Measurements from ENCODE around the gene PLEKHM3.
"Not testable (repeated sequence)": the region's sequence is repeated elsewhere in the genome, so short reads cannot be mapped to it uniquely, and the experiment has no call there.

Gene PLEKHM3

DNA sequence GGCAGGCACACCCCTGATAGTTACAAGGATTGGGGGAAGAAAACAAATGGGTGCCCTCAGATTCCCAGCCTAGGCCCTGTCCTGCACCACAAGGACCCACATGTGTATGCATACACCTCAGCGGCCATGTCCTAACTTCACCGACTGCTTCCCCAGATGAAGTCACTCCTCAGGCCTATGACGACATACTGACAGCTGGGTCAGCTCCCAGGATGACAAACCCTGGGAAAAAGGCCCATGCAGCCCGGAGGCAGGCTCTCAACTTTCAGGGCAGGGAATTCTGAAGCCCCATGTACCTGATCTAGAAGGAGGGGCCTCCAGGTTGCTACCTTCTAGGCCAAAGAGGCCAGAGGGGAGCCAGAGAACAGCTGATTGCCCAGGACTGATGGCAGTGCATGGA lies 11.0 kb upstream of the PLEKHM3 start:
- peak in 2 of 4 experiments; percentile 30 to 33 for DNase-seq

DNA sequence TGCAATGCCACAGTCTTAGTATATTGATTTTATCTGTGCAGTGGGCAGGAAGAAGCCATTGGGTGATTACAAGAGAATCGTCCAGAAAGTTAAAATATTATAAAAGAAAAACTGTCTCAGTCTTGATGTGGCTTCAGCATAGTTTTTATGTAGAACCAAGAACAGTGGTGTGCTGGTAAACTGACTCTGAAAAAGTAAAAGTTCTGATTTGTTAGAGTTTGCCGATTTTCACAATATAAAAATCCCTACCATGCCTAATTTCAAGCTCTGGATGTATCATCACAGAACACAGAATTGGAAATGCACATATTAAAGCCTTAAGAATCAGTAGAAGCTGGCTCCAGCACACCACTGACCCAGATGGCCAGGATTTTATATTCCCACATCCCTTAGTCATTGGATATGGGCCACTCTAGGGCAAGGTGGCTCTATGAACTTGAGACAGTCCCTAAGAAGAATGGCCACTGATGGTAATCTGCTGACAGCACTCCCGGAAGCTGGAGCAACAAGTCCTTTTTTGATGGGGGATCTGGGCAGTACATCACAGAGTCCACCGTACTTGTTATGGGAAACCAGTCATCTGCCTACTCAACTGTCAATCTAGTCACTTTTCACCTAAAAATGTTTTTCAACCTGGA lies 9.3 kb upstream of the PLEKHM3 start:
- no peak for DNase-seq

DNA sequence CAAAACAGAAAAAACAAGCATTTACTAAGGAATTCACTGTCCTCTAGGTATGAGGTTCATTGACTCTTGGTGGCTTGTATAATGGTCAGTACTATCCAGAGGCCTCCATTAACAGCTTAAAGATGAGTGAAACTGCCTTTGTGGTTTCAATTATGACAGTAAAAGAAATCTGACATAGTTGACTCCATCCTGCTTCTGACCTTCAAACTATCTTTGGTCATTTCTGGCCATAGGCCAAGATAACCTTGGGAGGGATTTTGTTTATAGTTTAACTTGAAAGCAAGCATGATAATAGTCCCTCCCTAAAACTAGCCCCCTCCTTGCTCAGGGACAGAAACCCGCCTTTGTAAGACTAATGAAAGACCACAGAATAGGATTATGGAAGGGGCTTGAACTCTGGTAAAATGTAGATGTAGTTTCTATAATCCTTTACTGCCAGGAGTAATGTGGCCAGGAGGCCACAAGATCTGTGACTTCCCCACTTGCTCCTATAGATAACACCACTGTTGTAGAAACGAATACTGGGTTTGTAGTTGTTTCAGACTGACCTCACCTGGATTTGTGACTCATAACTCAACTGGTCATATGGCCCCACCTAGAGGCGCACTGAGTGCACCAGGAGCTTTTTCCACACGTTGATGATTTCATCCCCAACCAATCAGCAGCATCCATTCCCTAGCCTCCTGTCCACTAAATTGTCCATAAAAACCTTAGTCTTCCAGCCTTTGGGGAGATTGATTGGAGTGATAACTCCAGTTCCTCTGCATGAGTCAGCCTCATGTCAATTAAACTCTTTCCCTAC lies 8.6 kb upstream of the PLEKHM3 start:
- peak in 2 of 4 experiments; percentile 25 to 45 for DNase-seq

DNA sequence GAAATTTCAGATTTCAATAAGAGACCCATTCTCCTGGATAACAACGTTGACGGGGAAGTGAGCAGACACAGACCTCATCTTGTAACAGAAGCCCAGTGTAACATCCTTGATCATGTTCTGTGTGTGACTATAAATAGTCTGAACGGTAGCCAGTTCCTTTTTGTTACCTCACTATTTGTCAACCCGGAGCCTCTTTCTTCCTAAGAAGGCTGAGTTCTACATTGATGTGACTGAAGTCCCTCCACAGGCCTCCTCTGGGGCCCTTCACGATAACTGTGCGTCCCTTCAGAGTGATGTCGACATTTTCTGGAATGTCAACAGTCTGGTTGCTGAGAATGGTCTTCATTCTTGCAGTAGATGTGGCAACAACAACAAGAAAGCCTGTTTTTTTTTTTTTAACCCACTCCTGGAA lies 6.3 kb upstream of the PLEKHM3 start:
- peak; percentile 26 to 68 (median 48) for DNase-seq

DNA sequence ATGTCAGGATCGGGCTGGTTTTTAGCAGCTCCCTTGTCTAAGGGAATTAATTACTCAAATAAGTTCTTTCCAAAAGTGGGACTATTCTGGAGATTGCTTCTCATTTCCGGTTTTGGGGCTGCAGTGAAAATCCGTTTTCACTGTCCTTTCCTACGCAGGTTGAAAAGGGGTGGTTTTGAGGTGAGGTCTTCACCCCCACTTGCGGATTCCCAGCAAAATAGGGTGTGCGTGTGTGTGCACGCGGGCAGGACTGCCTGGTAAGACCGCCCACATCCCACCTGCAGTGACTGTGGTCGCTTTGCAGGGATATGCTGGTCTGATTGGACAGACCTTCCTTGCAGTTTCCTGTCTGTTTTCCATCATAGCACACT lies 472 bp upstream of the PLEKHM3 start:
- DNase-seq = peak in 2 of 4 experiments; percentile 18 to 37

DNA sequence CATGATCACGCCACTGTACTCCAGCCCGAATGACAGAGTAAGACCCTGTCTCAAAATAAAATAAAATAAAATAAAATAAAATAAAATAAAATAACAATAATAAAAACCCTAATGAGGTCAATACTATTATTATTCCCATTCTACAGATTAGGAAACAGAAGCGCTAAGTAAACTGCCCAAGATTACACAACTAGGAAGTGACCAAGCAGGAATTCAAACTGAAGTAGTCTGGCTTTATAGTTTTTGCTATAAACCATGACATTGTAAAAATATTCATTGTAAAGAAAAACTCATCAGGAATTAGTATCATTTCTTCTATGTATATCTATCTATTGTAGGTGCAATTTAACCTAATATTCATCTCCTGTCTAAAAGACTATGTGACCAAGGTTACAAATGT lies 1.2 kb downstream of the PLEKHM3 start:
- DNase-seq = peak in 3 of 4 experiments; percentile 12 to 41 (median 30)

DNA sequence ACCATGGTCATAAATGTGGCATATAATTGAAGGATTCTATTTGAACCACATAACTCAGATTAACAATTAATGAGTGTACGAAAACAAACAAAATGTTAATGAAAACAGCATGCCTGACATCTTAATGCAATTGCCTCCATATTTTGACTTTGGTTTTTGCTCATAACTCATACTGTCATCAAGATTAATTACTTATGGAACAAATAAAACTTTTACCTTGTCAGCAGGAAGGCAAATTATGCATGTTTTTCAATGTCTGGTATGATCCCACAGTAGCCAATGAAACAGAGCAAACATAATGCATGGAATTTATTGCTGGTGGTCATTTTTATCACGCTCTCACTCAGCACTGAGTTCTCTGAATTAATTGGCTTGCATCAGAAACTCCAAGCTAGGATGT lies 5.1 kb downstream of the PLEKHM3 start:
- DNase-seq = no peak

DNA sequence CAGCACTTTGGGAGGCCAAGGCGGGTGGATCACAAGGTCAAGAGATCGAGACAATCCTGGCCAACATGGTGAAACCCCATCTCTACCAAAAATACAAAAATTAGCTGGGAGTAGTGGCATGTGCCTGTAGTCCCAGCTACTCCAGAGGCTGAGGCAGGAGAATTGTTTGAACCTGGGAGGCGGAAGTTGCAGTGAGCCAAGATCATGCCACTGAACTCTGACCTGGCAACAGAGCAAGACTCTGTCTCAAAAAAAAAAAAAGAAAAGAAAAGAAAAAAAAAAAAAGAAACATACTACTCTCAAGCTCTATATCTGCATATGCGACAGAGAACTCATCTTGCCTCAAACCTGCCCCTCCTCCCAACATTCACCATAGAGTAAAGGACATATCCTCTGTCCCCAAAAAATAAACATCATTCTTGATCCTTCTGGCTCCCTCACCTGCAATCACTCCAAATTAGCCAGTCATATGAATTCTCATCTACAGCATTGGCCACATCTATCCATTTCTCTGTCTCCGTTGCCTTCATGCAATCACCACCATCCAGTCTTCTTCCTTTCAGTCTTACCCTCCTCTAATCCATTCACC lies 7.1 kb downstream of the PLEKHM3 start:
- DNase-seq = not testable (repeated sequence)

DNA sequence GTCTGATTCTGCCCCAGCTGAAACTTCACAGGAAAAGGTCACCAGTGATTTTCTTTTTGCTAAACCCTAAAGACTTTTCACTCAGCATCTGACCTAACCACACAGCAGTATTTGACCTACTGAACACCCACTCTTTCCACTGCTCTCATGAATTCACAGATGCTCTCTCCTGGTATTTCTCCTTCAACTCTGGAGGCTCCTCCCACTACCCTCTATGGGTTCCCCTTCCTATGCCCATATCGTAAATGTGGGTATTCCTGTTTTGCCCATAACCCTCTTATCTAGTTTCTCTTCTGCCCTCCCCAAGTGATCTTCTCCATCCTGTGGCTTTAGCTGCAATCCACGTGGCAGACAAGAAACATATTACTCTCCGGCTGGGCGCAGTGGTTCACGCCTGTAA lies 7.6 kb downstream of the PLEKHM3 start:
- peak; percentile 51 to 85 (median 77) for DNase-seq

DNA sequence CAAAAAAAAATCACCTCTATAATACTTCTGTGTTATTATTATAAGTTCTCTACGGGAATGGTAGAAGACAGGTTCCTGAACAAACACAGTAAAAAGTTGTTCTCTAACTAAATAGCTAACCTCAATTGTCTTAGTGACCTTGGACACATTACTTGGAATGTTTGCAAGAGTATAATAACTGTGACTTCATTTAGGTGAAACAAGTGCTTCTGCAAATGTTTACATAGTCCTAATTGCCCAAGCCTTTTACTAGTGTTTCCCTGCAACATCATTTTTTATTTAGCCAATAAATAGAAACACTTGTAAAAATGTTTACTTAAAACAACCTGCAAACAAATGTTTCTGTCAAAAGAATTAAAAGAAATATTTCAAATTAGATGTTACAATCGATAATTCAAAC lies 9.9 kb downstream of the PLEKHM3 start:
- peak in 2 of 4 experiments; percentile 20 to 34 for DNase-seq

DNA sequence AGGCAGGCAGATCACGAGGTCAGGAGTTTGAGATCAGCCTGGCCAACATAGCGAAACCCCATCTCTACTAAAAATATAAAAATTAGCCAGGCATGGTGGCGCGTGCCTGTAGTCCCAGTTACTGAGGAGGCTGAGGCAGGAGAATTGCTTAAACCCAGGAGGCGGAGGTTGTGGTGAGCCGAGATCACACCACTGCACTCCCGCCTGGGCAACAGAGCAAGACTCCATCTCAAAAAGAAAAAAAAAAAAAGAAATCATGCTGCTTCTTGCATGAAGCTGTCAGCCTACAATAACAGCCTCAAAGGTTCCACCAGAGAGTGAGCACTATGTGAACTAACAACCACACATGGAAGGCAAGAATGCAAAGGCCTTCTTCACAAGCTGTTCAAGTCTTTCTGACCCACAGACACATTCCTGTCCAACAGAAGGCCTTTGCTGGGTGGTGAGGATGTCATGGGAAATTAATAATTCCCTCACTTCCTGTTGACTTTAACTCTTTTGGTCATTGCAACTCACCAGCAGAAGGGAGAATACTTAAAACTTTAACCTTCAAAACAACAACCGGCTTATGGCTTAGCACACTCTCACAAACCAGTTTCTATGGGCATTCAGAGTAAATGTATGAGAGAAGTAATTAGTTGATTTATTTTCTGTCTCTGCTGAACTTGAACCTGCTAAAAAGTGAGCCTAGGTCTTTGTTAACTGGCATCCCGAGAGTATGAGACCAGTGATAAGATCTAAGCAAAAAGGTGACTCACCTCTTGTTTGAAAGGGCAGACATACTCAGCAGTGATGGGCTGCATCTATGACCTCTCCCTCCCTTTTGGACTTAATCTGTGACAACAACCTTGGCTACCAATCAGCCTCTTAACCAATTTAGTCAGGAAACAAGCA lies 11.8 kb downstream of the PLEKHM3 start:
- DNase-seq = peak in 3 of 4 experiments; percentile 6 to 24 (median 18)

DNA sequence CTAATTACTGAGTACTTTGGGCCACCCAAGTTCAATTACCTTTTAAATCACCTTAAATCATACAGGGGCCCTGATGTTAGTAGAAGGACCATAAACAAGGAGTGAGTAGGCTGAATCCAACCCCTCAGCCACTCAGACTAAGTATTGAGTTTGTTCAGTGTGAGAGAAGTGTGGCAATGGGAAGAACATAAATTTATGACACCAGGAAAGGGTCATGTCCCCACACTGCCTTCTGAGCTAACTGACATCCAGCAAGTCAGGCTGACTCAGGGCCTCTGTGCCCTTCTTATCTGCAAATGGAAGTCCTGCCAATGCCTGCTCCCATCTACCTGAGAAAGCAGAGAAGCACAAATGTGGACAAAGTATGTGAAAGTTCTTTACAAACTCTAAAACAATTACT lies 12.9 kb downstream of the PLEKHM3 start:
- peak; percentile 44 to 72 (median 62) for DNase-seq

DNA sequence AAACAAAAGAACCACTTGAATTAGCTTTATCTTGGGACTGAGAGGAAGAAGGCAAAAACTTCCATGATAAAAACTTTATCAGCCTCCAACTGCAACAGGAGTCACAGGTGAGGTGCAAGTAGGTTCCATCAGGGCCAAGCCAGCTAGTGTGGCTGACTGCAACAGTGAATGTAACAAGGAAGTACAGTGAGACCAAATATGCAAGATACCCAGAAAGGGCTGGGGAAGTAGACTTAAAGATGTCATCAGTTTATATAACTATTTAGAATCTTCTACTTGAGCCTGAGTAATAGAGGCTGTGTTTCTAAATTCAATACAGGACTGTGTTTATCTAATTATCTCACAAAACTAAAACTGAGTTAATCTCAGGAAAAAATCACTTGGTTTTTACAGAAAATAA lies 14.8 kb downstream of the PLEKHM3 start:
- DNase-seq = peak; percentile 44 to 73 (median 58)

DNA sequence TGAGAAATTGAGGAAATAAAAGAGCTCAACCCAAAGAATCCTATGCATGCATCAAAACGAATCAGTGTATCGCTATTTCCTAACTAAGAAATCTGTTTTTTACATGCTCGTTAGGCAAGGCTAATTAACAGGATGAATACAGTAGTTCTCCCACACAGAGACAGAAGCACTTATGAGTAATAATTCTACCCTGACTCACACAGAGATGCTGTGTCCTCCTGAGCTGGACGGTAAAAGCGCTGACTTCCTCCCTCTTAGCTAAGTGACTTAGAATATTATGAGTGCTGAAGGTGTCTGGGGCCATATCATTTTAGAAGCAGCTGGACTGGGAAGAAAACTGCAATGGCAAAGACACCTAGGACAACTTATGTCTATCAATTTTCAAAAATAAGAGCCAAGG lies 18.5 kb downstream of the PLEKHM3 start:
- peak; percentile 17 to 59 (median 53) for DNase-seq

DNA sequence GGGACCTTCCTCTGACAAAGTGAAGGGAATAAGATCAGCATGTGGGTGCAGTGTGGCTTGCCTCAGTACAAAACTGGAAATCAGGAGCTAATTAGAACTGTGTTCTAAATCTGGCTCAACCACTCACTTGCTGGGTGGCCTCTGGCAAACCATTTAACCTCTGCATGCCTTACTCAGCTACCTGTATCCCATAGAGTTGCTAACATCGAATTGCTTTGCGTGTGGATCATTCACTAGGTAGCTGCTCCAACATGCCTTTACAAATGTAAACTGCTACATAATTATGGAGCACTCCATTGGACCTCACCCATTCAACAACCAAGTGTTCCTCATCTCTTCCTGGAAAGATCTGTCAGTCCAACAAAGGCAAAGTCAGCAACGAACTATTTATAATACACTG lies 19.0 kb downstream of the PLEKHM3 start:
- DNase-seq = no peak

DNA sequence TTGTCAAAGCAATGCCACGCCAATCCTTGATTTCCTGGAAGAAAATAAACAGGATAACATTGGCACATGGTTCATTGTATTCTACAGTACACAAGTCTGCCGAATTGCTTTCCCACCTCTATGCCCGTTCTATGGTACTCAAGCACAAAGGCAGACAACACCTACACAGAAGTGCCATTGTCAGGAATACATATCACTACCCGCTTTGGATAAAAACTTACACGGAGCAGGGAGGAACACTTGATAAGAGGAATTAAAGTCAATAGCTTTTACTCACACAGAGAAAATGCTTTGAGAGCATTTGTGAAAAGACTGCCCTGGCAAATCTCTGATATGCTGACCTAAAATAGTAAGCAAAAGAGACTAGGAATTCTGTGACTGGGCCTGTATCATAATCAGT lies 23.4 kb downstream of the PLEKHM3 start:
- no peak for DNase-seq

DNA sequence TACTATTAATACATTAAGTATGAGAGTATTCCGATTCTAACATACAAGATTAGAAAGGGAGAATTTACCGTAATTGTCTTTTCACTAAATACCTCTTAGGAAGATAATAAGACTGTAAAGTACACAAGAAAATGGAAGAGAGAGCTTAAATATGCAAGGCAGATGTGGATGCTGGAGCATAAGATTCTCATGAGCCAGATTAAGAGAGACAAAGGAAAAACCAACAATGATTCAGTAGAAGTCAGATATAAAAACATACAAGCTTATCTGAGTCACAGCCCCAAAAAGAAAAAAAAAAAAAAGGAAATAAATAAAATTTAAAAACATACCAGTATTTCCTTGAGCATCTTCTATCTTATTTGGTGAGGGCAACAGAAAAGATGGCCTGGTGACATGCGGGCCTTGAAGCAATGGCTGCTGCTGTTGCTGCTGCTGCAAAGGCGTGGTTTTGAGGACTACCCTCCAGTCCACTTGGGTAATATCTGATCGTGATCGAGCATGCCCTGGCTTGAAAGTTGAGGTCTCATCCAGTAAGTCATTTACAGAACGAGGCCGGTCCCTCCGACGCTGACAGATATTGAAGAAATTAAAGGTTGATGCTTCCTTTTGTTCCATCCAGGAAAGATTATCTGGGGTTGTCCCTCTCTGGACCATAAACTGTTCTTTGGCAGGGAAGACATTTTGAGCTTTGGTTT lies 24.5 kb downstream of the PLEKHM3 start:
- DNase-seq = no peak

DNA sequence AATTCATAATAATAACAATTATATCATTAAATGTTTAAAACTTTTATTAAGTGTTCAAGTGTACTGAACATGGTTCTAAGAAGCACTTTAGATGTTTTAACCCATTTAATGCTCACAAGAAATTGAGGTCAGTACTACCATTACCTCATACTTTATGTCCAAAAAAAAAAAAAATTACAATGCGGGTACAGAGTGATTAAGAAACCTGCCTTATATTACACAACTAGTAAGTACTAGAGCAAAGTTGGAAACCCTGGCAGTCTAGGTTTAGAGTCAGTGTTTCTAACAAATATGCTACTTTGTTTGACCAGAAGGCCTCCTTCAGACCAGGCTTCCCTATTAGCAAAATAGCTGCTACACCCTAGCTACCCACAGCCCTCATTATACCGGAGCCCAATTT lies 28.5 kb downstream of the PLEKHM3 start:
- peak in 2 of 4 experiments; percentile 25 to 28 for DNase-seq

DNA sequence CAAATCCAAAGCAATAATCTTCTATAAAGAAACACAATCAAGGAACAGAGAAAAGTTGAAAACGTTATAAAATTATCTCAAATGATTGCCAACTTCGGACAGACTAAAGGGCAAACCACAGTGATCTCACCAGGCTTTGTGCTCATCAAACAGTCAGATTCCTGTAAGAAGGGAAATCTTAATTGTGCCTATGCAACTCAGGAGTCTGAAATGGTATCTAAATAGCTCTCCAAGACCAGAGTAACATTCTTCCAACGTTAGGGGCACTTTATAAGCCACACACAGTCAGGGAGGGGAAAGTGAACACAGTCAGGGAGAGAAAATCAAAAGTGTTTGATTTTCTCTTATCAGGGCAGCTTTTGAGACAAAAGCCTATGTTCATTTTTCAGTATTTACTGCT lies 29.4 kb downstream of the PLEKHM3 start:
- no peak for DNase-seq

DNA sequence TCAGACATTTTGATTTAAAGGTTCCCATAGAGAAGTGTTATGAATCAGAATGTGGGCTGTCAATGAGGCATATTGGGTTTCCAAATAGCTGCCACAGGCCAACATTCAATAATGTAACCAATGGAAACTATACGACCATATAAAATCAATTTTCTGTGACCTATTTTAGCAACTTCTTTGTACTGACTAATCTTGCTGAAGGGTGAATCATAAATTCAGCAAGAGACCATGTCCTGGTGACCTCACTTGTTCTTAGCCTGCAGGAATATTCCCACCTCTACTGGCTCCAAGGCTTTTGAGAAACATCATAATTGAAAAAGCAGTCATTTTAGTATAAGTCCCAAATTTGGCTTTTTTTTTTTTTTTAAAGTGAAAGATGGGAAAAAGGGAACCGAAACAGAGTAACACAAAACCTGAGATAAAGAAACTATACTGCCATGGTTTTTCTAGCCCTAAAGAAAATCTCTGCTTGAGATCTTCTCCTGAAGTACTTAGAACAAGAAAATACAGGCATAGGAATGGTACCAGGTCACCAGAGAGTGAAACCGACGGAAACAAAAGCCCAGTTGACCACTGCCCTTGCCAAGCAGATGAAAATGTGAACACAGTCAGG lies 32.1 kb downstream of the PLEKHM3 start:
- DNase-seq = no peak

DNA sequence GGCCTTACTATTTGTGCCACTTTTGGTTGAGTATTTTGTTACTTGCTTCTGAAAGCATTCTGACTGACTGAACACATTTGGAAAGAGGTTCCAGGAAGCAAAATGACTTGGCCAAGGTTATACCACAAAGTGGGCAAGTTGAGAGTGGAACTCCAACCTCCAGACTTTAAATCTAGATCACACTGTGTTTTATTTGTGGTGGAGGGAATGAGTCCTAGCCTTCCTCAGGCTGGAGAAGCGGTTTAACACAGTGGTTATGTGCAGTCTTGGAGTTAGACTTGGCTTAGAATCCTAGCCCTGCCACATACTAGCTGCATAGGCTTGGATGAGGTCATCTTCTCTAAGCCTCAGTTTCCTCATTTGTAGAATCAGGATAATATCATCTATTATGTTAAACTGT lies 33.4 kb downstream of the PLEKHM3 start:
- no peak for DNase-seq

DNA sequence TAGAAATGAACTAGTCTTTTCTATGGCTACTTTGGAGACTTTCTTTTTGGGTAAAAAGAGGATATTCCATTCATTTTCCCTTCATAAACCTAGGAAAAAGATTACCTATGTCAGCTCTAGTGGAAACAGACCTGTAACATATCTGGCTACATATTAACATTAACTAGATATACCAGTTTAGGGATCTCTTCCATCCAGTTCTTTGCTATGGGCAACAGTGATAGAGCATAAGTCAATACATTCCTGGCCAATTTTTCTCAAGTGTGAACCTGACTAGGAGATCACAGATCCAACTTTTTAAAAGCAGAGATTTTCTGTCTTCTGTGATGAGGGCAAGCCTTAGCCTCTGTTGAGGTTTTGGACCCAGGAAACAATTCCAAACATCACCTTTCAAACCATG lies 34.5 kb downstream of the PLEKHM3 start:
- DNase-seq = no peak
